K562 (cell line): ENCODE results near the gene KCNK1. TPM values are rescaled to one million over a fixed set of nuclear protein-coding genes. Genes with fewer than 3 reads are reported as not detected.

ENCODE experiments used
- MLX ChIP-seq, 2 experiments: fragments of 450-650 bp in 1 of 2; sonication (generic) in 1 of 2; formaldehyde crosslinking; conservative IDR thresholded peaks; 2 replicates each; pipeline versions ENCODE4 v1.4.0 to v1.8.1; 2020 to 2022; ENCODE audit warnings: mild to moderate bottlenecking in 1 of 2, missing genetic modification reagents in 1 of 2
- ZBTB33 ChIP-seq: sonication (generic); formaldehyde crosslinking; IDR thresholded peaks from 2 replicates; pipeline ENCODE4 v1.8.1; 2023; ENCODE audit warnings: mild to moderate bottlenecking, missing genetic modification reagents
- ZNF592 ChIP-seq: fragments of 450-650 bp; IDR thresholded peaks from 2 replicates; pipeline ENCODE4 v1.6.1; 2017; ENCODE audit warnings: antibody characterized with exemption, mild to moderate bottlenecking
- polyA plus RNA-seq, 8 experiments: library from polyadenylated mRNA; depleted of rRNA in 4 of 8; stranded (reverse) in 5 of 8; unstranded in 3 of 8; fragments of >200 nt; fragmentation: Nextera tagmentation in 2 of 8; fragmentation: Illumina TruSeq in 1 of 8; extraction: Ambion mirVana in 2 of 8; extraction: Trizol in 1 of 8; gene quantifications; 2 replicates each; pipeline versions ENCODE4 v1.2.1 to v1.2.3, GENCODE V29; 2011 to 2014; ENCODE audit warnings: inconsistent platforms in 1 of 8, missing spikeins in 1 of 8
- total RNA-seq, 7 experiments: library from RNA; depleted of rRNA in 6 of 7; stranded (reverse); fragments of >200 nt in 6 of 7; fragmentation: Illumina TruSeq in 2 of 7; extraction: Trizol in 2 of 7; gene quantifications; 2 replicates each; pipeline versions ENCODE4 v1.2.1 to v1.2.3, GENCODE V29; 2011 to 2021; ENCODE audit warnings: low replicate concordance in 1 of 7

The KCNK1 gene
- total and polyA plus RNA-seq, 9 of the 15 experiments (the other 6 are each of a cell fraction or from before 2014, with no cell fraction given), result 3.1 to 22.7 (median 6.0) TPM

DNA sequence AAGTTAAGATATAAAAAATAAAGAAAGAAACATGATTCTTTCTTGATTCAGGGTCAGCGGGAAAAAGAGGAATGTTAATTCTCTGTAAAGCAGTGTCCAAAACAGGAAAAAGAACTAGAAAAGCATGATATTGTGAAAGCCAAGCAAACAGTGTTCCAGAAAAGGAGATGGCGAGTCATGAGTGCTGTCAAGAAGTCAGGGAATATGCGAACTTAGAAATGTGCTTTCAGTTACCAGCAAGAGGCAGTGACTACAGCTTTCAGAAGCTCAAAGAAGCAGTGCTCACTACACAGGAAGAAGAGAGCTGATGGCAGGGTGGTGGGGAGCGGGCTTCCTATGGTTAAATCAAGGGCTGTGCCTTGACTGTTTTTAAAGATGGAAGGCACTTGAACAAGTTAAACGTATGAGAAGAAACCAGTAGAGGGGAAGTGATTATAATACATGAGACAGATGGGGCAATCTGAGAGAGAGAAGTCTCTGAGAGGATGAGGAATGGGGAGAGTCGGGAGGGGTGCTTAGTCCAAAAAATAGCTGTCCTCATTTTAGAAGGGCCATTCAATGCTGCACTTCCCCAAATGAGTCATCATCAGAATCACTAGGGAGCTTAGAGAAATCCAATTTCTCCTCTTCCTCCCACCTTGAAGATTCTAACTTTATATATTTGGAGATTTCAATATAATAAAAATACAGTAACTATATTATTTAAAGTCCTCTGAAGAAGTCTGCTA, 90.4 kb downstream of the KCNK1 start (continued):
- TF ChIP-seq MLX (CRISPR knock-in tag; conservative IDR thresholded peaks at IDR 0.05), result no peak
- no peak for TF ChIP-seq ZBTB33 (CRISPR knock-in tag)
- no peak for TF ChIP-seq ZNF592
